IPS-18a (cell line): ENCODE results near the gene ZNF804B.

Experiments
- H3K27ac ChIP-seq: one replicate; pipeline ENCODE4 v1.5.1; 2013; ENCODE audit warnings: low read length
- H3K27me3 ChIP-seq: one replicate; pipeline ENCODE4 v1.6.1; 2013; ENCODE audit warnings: mild to moderate bottlenecking, low read length; ENCODE audit not compliant: control insufficient read depth, insufficient read depth
- H3K36me3 ChIP-seq: one replicate; pipeline ENCODE4 v1.6.1; 2013; ENCODE audit warnings: low read depth, low read length; ENCODE audit not compliant: control insufficient read depth
- H3K4me1 ChIP-seq: one replicate; pipeline ENCODE4 v1.6.1; 2013; ENCODE audit warnings: low read depth, low read length; ENCODE audit not compliant: control insufficient read depth
- H3K4me3 ChIP-seq: one replicate; pipeline ENCODE4 v1.5.1; 2013; ENCODE audit warnings: low read length
- H3K9ac ChIP-seq: one replicate; pipeline ENCODE4 v1.6.1; 2013; ENCODE audit warnings: mild to moderate bottlenecking, low read length, moderate library complexity
- H3K9me3 ChIP-seq: one replicate; pipeline ENCODE4 v1.6.1; 2013; ENCODE audit warnings: low read depth, low read length; ENCODE audit not compliant: control insufficient read depth

The ZNF804B gene

GRCh38 chr7:89001306-89001705 is 241.8 kb downstream of the ZNF804B start:
- Histone ChIP-seq H3K9ac (no peak overlapping the region), H3K4me3 (no peak overlapping the region), H3K27ac (no peak overlapping the region), H3K4me1 (peaks cover 3% of the 10 kb centered on the region), H3K27me3 (no peaks in the 10 kb centered on the region), H3K36me3 (no peaks in the 10 kb centered on the region), H3K9me3 (no peaks in the 10 kb centered on the region)

GRCh38 chr7:89002981-89003956 is 243.8 kb downstream of the ZNF804B start:
- no peak overlapping the region for H3K27ac ChIP-seq
- peaks cover 3% of the 10 kb centered on the region for H3K4me1 ChIP-seq
- H3K27me3 ChIP-seq = no peaks in the 10 kb centered on the region
- no peak overlapping the region for H3K9ac ChIP-seq
- no peak overlapping the region for H3K4me3 ChIP-seq
- H3K9me3 ChIP-seq = no peaks in the 10 kb centered on the region
- H3K36me3 ChIP-seq = no peaks in the 10 kb centered on the region

GRCh38 chr7:89012016-89012415 is 252.5 kb downstream of the ZNF804B start:
- Histone ChIP-seq H3K27me3 (no peaks in the 10 kb centered on the region), H3K36me3 (no peaks in the 10 kb centered on the region), H3K4me1 (no peaks in the 10 kb centered on the region)

GRCh38 chr7:89017695-89018094 is 258.2 kb downstream of the ZNF804B start:
- Histone ChIP-seq H3K4me3 (no peak overlapping the region), H3K27ac (no peak overlapping the region), H3K9ac (no peak overlapping the region), H3K36me3 (no peaks in the 10 kb centered on the region), H3K9me3 (peaks cover 2% of the 10 kb centered on the region), H3K27me3 (no peaks in the 10 kb centered on the region), H3K4me1 (no peaks in the 10 kb centered on the region)

More at GRCh38 chr7:89012016-89012415, 252.5 kb downstream of the ZNF804B start:
- H3K27ac ChIP-seq = no peak overlapping the region
- H3K9me3 ChIP-seq = peaks cover 14% of the 10 kb centered on the region
- H3K4me3 ChIP-seq = no peak overlapping the region
- H3K9ac ChIP-seq = no peak overlapping the region

GRCh38 chr7:89021741-89022140 is 262.2 kb downstream of the ZNF804B start:
- no peak overlapping the region for H3K4me3 ChIP-seq
- H3K27ac ChIP-seq = no peak overlapping the region
- H3K9me3 ChIP-seq = no peaks in the 10 kb centered on the region
- no peaks in the 10 kb centered on the region for H3K36me3 ChIP-seq
- no peak overlapping the region for H3K9ac ChIP-seq
- H3K27me3 ChIP-seq = no peaks in the 10 kb centered on the region
- peaks cover 9% of the 10 kb centered on the region for H3K4me1 ChIP-seq

- no peak overlapping the region for H3K27ac ChIP-seq
- H3K36me3 ChIP-seq = no peaks in the 10 kb centered on the region
- H3K9me3 ChIP-seq = no peaks in the 10 kb centered on the region
- H3K4me1 ChIP-seq = peaks cover 9% of the 10 kb centered on the region
- no peak overlapping the region for H3K4me3 ChIP-seq
- no peak overlapping the region for H3K9ac ChIP-seq
- H3K27me3 ChIP-seq = no peaks in the 10 kb centered on the region
These were observed 263.7 kb downstream of the ZNF804B start for GRCh38 chr7:89023206-89023605.

- H3K27me3 ChIP-seq = no peaks in the 10 kb centered on the region
- peaks cover 9% of the 10 kb centered on the region for H3K4me1 ChIP-seq
- no peaks in the 10 kb centered on the region for H3K9me3 ChIP-seq
- H3K27ac ChIP-seq = no peak overlapping the region
- no peak overlapping the region for H3K4me3 ChIP-seq
- no peak overlapping the region for H3K9ac ChIP-seq
- no peaks in the 10 kb centered on the region for H3K36me3 ChIP-seq
These were observed 264.4 kb downstream of the ZNF804B start for GRCh38 chr7:89023877-89024276.

GRCh38 chr7:89027781-89028180 is 268.3 kb downstream of the ZNF804B start:
- no peak overlapping the region for H3K4me3 ChIP-seq
- H3K9me3 ChIP-seq = no peaks in the 10 kb centered on the region
- no peak overlapping the region for H3K27ac ChIP-seq
- H3K9ac ChIP-seq = no peak overlapping the region
- no peaks in the 10 kb centered on the region for H3K36me3 ChIP-seq
- no peaks in the 10 kb centered on the region for H3K27me3 ChIP-seq
- H3K4me1 ChIP-seq = peaks cover 9% of the 10 kb centered on the region

- peaks cover 5% of the 10 kb centered on the region for H3K4me1 ChIP-seq
- no peak overlapping the region for H3K4me3 ChIP-seq
- no peak overlapping the region for H3K27ac ChIP-seq
- H3K27me3 ChIP-seq = no peaks in the 10 kb centered on the region
- no peaks in the 10 kb centered on the region for H3K9me3 ChIP-seq
- H3K36me3 ChIP-seq = no peaks in the 10 kb centered on the region
- no peak overlapping the region for H3K9ac ChIP-seq
These were observed 268.8 kb downstream of the ZNF804B start for GRCh38 chr7:89028319-89028718.

GRCh38 chr7:89029864-89030263 is 270.4 kb downstream of the ZNF804B start:
- Histone ChIP-seq H3K4me3 (no peak overlapping the region), H3K9ac (no peak overlapping the region), H3K27me3 (no peaks in the 10 kb centered on the region), H3K9me3 (no peaks in the 10 kb centered on the region), H3K27ac (no peak overlapping the region), H3K36me3 (no peaks in the 10 kb centered on the region), H3K4me1 (no peaks in the 10 kb centered on the region)

GRCh38 chr7:89041240-89041639 is 281.7 kb downstream of the ZNF804B start:
- Histone ChIP-seq H3K36me3 (no peaks in the 10 kb centered on the region), H3K27me3 (no peaks in the 10 kb centered on the region), H3K27ac (no peak overlapping the region), H3K4me3 (no peak overlapping the region), H3K9me3 (peaks cover 4% of the 10 kb centered on the region), H3K4me1 (no peaks in the 10 kb centered on the region), H3K9ac (no peak overlapping the region)

- H3K9me3 ChIP-seq = peaks cover 4% of the 10 kb centered on the region
- H3K36me3 ChIP-seq = no peaks in the 10 kb centered on the region
- H3K27ac ChIP-seq = no peak overlapping the region
- no peaks in the 10 kb centered on the region for H3K27me3 ChIP-seq
- no peaks in the 10 kb centered on the region for H3K4me1 ChIP-seq
- no peak overlapping the region for H3K9ac ChIP-seq
- no peak overlapping the region for H3K4me3 ChIP-seq
These were observed 283.4 kb downstream of the ZNF804B start for GRCh38 chr7:89042940-89043339.
